RCC 7860 (cell line): ENCODE results near the gene PPP1R14B.
"Not testable (repeated sequence)": the region's sequence is repeated elsewhere in the genome, so short reads cannot be mapped to it uniquely, and the experiment has no call there.

ENCODE experiments used
- DNase-seq: peaks from one replicate; pipeline ENCODE4 v3.0.0-alpha.2; 2015; ENCODE audit warnings: low spot score
- FAIRE-seq: peaks from 2 replicates; lab custom pipeline; 2012; peaks lifted over from hg19 to GRCh38; lab: Jason Lieb, UNC

PPP1R14B gene

GRCh38 chr11:64247729-64248531, 1.2 kb upstream of the PPP1R14B start:
- DNase-seq (no peak), FAIRE-seq (no peak)

GRCh38 chr11:64246621-64246870, 197 bp downstream of the PPP1R14B start:
- FAIRE-seq, DNase-seq: not testable (repeated sequence)

GRCh38 chr11:64245797-64246620, 734 bp downstream of the PPP1R14B start:
- FAIRE-seq (no peak), DNase-seq (peak; percentile 89)

GRCh38 chr11:64245401-64245796, 1.3 kb downstream of the PPP1R14B start:
- no peak for DNase-seq

GRCh38 chr11:64244966-64245365, 1.8 kb downstream of the PPP1R14B start:
- DNase-seq (no peak), FAIRE-seq (no peak)

More at GRCh38 chr11:64245401-64245796, 1.3 kb downstream of the PPP1R14B start:
- no peak for FAIRE-seq

- DNase-seq (no peak), FAIRE-seq (no peak)
Observed at GRCh38 chr11:64244107-64244506, 2.6 kb downstream of the PPP1R14B start.

GRCh38 chr11:64243236-64243854, 3.4 kb downstream of the PPP1R14B start:
- FAIRE-seq, result no peak
- DNase-seq, result no peak

GRCh38 chr11:64241491-64242374, 5.0 kb downstream of the PPP1R14B start:
- DNase-seq (peak; percentile 95), FAIRE-seq (peak; percentile 72)

- FAIRE-seq (no peak), DNase-seq (no peak)
Observed at GRCh38 chr11:64241241-64241490, 5.6 kb downstream of the PPP1R14B start.

GRCh38 chr11:64240435-64241240, 6.1 kb downstream of the PPP1R14B start, which contains the start of gene FKBP2:
TSS of gene FKBP2 (plus strand) at chr11:64241095. CDS start at chr11:64242388, 1,293 bp downstream.
- DNase-seq, result peak; percentile 88
- FAIRE-seq, result no peak

GRCh38 chr11:64239662-64240434, 6.9 kb downstream of the PPP1R14B start:
- DNase-seq (no peak), FAIRE-seq (no peak)

- DNase-seq, result no peak
Observed at GRCh38 chr11:64238999-64239398, 7.7 kb downstream of the PPP1R14B start.

GRCh38 chr11:64238076-64238475, 8.7 kb downstream of the PPP1R14B start:
- DNase-seq (no peak), FAIRE-seq (no peak)

More at GRCh38 chr11:64238999-64239398, 7.7 kb downstream of the PPP1R14B start:
- FAIRE-seq, result no peak

- FAIRE-seq (no peak), DNase-seq (no peak)
Observed at GRCh38 chr11:64237484-64237951, 9.2 kb downstream of the PPP1R14B start.

- FAIRE-seq (no peak), DNase-seq (no peak)
Observed at GRCh38 chr11:64235437-64236161, 11.1 kb downstream of the PPP1R14B start.

GRCh38 chr11:64234647-64235379, 11.9 kb downstream of the PPP1R14B start:
- no peak for DNase-seq

GRCh38 chr11:64233913-64234586, 12.7 kb downstream of the PPP1R14B start, which contains the start of gene VEGFB:
TSS of gene VEGFB (plus strand) at chr11:64234584. CDS start at chr11:64234834, 250 bp downstream.
- DNase-seq (no peak), FAIRE-seq (no peak)

More at GRCh38 chr11:64234647-64235379, 11.9 kb downstream of the PPP1R14B start:
- FAIRE-seq, result no peak
